NOMO-1 treated with DMSO at 0.1 percent for 48 hours (cell line): ENCODE results near the gene PKDREJ.

Experiments used
- DNase-seq: peaks from one replicate; lab custom pipeline; 2025; ENCODE audit not compliant: unreplicated experiment; lab: John Stamatoyannopoulos, UW

Gene PKDREJ

DNA sequence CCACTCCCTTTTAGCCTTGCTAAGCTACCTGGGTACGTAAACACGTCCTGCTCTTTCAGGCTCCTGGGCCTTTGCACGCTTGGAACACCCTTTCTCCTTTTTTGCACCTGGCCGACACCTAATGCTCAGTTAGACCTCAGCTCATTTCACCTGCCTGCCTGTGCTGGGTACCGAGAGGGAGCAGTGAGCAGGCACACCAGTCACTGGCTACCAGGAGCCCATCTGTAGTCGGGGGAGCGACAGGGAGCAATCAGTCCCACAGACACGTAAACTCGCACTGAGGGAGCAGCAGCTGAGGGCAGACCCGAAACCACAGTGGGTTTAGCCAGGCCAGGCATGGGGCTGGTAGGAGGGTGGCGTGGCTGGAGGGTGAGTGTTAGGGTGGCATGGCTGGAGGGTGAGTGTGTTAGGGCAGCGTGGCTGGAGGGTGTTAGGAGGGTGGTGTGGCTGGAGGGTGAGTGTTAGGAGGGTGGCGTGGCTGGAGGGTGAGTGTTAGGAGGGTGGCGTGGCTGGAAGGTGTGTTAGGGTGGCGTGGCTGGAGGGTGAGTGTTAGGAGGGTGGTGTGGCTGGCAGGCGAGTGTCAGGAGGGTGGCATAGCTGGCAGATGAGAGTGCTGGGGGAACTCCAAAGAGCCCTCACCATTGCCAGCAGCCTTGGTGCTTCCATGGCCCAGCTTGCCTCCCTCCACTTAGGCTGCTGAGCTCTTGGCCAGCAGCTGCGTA is 27.1 kb upstream of the PKDREJ start:
- no peak for DNase-seq

DNA sequence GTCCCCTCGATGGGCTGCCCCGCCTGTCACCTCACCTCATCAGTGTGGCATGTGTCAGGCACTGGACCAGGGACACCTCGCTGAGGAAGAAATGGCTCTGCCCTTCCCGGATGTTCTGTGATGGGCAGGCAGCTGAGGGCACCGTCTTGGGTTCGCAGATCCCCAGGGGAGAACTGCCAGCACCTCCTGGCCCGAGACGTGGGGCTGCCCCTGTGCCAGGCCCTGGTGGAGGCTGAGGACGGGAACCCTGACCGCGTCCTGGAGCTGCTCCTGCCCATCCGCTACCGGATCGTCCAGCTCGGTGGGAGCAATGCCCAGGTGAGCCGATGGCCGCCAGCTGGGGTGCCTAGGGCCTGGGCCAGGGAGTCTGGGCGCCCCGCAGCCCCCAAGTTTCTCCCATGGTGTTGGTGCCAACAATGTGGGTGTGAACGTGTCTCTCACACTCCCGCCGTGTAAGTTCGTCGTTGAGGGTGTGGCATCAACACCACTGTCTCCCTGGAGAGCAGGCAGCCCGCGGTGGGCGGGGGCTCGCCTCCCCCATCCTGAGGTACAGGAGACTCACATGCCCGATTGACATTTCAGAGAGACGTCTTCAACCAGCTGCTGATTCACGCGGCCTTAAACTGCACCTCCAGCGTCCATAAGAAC is 26.2 kb upstream of the PKDREJ start:
- DNase-seq = no peak

DNA sequence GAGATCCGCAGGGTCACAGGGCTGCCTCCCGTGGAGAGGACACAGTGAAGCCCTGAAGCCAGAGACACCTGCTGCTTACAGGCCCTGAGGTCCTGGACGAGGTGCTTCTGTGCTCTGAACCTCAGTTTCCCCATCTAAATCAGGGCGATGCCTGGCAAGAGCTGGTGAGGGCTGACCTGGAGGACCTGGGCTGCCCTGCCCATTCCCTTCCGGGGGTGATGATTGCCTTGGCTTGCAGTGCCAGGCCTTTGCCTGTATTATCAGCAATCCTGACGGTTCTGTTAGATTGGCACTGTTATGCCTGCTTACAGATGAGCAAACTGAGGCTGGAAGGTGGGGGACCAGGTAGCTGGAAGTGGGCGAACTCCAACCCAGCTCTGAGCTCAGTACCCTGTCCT is 25.7 kb upstream of the PKDREJ start:
- no peak for DNase-seq

DNA sequence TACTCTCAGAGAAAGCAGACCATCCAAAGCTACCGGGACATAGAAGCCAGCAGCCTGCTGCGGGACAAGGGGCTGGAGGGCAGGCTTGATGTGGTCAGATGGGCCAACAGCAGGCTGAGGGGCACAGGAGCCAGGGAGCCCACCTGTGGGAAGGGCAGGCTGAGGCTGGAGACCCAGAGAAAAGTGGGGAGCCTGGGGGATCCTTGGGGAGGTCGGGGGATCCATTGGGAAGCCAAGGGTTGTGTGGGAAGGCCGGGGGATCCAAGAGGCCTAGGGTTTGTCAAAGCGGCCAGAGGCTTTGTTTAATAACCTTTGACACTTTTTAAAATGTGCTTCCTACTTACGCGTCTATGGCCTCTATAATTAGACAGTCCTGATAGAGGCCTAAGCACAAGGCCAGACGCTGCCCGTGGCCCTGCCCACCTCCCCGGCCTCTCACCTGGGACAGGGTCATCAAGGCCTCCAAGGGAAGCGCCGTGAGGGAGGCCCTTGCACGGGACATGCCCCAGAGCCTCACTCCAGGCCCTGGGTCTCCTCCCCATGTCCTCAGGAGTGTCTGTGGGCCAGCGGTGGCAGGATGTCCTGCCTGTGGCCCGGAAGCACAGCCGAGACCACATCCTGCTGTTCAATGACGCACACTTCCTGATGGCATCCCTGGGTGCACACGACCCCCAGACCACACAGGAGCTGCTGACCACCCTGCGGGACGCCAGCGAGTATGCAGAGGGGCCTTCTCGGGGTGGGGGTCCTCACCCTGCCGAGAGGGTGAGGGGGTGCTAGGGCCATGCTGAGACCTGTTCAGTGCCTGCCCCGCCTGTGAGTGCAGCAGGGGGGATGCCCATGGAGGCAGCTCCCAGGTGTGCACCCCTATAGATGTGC is 25.0 kb upstream of the PKDREJ start:
- peak; percentile 54 for DNase-seq

DNA sequence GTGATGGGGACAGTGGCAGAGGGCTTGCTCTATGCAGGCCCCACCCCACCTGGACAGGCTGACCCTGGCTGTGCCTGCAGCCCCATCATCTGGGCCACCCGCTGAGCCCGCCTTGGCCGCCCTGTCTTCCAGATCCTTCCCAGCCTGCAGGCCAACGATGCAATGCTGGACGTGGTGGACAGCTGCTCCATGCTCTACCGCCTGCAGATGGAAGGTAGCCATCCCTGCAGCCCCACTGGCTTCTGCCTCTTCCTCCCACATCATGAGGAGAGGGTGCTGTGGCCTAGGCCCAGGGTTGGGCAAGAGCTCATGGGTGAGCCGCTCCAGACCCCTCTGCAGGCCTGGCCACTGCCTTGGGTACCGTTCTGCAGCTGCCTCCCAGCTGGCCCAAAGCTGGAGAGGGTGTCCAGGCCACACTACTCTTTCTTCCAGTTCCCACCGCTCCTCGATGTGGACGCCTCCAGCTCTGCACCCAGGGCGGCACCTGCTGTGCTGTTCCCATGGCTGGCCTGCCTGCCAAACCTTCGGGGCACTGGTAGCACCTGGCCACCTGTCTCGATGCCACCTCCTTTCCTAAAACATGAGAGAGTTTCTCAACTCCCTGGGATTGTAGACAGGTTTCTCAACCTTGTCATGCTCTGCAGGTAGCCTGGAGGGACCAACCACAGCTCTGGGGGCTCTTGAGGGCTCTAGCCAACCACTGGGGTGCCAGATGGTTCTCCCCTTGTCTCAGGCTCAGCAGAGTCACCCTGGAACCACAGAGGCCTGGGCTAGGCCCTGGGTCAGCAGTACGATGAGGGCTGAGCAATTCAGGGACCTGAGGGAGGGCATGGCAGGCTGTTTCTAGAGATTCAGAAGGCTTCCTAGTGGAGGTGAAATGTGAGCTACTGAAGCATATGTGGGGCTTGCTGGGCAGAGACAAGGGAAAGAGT is 24.1 kb upstream of the PKDREJ start:
- DNase-seq = no peak

DNA sequence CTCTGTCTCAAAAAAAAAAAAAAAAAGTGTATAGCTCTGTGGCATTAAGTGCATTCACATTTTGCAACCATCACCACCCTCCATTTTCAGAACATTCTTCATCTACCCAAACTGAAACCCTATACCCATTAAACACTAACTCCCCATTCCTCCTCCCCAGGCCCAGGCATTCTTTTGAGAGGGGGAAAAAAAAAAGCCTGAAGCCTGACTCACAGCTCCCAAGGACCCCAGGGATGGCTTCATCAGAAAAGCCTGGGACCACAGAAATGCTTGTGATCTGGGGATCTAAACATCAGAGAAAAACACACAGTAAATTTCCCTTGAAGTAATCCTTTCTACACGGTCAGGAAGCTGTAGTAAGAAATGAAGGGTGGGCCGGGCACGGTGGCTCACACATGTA is 22.9 kb upstream of the PKDREJ start:
- no peak for DNase-seq

DNA sequence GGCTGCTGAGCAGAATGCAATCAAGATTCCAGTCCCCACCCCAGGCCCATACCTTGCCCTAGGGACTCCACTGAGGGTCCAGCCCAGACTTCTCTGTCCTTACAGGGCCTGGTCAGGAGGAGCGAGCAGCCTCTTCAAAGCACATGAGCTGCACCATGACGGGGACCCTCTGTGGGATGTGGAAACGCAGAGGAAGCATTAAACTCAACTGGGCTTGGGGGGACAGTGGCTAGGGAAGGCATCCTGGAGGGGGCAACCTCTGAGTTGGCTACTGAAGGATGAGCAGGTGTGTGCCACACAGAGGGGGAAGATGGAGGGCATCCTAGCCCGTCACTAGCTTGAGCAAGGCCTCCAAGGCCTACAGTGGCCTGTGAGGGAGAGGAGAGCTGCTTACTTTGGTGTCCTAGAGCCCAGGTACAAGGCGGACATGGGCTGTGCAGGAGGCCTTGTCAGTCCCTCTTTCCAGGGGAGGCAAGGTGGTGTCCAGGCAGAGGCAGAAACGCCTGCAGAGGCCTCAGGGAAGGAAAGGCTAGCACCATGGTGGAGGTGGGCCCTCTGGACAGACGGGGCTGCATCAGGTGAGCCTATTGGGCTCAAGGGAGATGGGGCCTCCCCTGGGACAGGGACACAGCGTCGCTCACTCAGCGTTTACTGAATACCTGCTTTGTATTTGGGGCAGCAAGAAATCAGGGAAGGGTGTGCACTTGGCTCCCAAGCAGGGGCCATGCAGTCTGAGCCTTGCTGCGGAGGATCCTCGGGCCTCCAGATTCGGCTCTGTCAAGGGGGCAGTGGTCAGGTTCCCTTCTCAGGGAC is 18.9 kb upstream of the PKDREJ start:
- no peak for DNase-seq

DNA sequence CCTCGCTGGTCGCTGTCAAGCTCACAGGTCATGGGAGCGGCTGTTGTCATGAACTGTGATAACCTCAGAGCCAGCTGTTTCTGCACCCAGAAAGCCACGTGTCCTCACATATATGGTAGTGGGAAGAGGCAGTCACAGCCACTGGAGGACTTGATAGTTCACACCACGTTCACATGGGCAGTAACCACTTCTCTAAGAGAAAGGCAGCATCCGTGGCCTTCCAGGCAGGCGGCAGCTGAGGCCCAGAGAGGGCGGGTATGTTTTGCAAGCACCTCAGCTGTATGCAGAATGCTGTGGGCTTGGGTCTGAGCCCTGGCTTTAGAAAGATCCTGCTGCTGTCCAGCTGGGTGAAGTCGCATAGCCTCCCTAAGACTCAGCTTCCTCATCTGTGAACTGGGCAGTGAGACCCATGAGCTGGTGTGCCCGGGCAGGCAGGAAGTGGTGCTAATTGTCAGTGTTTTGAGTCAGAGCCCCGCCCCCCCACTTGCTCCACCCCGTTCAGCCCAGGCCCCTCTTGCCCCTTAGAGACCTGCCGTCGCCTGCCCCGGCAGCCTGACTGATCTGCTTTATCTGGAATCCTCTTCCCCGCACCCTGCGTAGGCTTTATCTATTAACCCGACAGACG is 18.0 kb upstream of the PKDREJ start:
- DNase-seq = no peak

DNA sequence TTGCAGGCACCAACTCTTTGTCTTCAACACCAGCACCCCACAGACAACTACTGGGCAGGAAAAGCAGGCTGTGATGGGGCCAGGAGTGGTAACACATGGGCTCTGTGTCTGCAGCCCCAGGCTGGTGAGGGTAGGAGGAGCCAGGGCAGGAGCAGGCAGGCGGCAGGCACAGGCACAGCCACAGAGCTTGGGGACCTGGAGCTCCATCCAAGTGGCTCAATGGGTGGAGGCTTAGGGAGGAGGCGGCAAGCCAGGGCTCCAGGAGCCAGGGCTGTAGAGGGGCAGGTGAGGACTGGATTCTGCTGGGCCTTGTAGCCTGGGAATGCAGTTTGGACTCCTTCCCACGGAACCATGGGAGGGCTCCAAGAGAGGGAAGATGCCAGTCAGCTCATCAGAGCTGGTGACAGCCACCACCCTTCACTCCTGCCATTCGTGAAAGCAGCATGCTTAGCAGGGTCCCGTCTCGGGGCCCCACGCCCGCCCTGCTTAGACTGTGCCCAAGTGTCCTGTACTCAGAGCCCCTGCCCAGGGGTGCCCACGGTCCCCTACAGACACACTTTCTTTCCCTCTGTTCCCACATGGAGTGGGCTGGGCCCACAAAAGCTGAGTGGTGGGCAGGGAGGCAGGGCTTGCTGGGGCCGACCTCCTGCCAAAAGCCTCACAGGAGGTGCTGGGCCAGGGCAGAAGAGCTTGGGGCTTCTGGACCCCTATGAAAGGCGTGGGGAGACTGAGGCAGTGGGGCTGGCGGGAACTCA is 17.1 kb upstream of the PKDREJ start:
- no peak for DNase-seq

DNA sequence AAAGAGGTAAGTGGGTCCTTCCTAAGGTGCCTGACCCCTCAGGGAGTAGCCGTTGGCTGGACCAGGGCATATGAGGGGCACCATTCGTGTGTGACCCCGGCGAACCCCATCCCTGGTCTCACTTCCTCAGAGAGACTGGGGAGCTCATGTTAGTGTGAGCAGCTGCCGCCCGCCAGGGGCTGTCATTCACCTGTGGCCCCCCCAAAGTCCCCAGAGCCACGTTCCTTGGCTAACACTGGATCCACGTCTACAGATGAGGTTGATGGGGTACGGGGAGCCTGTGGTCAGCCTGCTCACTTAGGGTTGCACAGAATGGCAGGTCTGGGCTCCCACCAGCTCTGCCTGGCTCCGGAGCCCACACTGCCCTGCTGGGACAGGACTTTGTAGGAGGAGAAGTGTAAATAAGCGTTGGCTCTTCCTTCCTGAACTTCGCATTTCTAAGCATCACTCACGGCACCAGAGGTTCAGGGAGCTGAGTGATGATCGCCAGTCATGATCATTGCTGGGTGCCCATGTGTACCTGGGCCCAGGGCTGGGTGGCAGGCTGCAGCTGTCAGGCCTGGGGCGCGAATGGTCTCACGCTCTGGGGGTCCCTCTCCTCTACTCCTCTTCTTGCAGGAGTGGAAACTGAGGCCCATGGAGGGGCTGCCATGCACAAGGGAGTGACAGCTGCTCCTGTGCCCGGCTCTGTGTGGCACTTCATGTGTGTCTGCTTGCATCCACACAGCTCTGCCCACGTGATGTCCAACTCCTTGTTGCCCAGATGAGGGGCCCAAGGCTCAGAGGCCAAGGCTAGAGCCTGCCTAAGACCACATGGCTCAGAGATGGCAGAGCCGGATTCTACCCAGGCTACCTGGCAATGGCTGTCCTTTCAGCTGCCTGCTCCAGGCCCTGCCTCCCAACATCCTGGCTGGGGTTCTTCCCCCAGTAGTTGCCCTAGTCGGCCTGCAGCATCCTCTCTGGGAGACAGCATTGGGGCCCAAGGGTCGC is 15.8 kb upstream of the PKDREJ start:
- no peak for DNase-seq

DNA sequence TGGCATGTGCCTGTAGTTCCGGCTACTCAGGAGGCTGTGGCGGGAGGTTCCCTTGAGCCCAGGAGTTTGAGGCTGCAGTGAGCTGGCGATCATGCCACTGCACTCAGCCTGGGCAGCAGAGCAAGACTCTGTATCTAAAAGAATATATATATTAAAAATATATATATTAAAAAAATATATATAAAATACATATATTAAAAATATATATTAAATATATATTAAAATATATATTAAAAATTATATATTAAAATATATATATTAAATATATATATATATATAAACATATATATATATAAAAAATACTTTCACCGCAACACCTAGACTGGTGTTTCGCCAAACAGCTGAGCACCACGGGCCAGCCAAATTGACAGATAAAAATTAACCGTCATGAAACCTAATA is 13.4 kb upstream of the PKDREJ start:
- no peak for DNase-seq

DNA sequence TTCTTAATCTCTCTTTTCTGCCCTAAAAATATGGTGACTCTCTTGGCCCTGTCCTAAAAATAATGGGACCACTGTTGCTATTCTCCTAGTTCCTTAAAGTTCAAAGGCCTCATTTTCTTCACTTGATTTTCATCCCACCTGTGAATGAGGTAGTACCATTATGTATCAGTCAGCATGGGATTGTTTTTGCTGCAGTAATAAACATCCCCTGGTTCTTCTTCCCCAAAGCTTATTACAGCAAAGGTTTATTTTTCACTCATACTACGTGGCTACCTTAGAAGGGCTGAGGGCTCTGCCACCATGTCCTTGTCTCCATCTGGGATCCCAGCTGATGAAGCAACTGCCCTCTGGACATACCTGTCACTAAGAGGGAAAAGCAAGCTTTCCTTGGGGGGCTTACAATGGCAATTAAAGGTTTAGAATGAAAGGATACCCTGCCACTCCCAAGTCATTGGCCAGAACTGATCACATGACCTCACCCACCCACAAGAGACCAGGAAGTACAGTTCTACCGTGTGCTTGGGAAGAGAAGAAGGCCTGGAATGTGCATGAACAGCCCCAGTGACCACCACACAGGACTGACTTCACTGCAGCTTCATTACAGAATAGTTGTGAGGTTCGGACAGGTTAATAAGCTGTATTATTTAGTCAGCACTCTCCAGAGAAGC is 12.4 kb upstream of the PKDREJ start:
- DNase-seq = no peak

DNA sequence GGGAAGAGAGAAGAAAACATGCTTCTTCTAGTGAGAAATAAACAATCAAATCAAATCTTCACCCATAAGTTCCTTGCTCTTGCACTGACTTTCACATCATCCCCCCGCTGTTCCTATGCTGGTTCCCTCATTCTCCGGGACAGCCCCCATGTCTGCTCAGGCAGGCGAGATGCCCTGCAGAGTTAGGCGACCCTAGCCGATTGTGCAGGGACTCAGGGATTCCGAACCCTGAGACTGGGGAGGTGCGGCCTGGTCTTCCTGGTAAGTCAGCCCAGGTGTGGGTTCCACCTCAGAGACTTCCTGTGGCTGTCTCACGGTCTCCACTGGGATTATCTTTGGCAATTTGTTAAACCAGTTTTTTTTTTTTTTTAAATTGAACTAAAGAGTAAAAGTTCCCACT is 11.2 kb upstream of the PKDREJ start:
- DNase-seq = no peak

DNA sequence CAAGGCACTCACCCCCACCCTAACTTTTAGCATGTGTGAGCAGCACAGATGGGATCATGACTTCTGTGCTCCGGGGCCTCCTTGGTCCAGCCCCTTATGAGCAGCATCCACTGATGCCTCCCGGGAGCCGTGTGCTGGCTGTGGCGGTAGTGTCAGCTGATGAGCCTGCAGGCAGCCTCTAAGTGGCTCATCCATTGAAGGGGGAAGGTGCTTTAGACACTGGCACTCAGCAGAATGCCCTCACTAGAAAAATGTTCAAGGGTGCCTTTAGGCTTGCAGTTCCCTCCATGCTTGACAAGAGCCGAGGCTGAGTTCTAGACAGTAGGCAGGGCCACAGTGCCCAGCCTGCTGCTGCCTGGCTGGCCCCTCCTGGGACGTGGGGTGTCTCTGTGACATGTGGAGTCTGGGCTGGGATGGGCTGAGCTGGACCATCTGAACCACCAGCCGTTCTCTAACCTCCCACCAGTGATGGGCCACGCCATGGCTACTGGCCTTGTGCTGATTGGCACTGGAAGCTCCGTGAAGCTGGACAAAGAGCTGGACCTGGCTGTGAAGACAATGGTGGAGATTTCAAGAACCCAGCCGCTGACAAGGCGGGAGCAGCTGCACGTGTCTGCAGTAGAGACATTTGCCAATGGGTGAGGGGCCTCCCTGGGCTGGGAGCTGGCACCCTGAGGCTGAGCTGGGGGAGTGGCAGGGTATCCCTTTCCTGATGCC is 10.4 kb upstream of the PKDREJ start:
- no peak for DNase-seq

DNA sequence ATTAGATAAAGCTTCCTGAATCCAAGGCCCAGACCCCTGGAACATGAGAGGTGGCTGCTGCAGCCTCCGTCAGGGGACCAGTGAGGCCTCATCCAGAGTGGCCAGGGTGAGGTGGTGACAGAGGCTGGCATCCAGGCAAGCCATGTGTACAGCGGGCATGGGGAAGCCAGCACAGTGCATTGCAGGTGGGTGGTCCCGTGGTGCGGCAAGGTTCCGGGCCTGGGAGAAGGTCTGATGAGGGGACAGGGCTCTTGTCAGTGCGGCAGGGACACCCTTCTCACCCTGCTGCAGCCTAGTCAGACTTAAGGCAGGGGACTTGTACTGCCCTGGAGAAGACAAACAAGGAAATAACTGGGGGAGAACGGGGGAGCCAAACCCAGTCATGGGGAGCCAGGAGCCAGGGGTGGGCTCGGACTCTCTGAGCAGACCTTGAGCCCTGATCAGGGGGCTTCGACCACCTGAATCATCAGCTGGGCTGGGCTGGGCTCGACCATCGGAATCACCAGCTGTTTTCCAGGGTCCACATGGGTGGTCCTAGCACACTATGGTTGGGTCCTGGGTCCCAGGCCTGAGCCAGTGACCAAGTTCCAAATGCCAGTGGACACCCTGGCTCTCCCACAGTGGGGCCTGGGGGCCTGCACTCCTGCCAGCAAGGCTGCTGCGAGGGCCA is 9.8 kb upstream of the PKDREJ start:
- no peak for DNase-seq

DNA sequence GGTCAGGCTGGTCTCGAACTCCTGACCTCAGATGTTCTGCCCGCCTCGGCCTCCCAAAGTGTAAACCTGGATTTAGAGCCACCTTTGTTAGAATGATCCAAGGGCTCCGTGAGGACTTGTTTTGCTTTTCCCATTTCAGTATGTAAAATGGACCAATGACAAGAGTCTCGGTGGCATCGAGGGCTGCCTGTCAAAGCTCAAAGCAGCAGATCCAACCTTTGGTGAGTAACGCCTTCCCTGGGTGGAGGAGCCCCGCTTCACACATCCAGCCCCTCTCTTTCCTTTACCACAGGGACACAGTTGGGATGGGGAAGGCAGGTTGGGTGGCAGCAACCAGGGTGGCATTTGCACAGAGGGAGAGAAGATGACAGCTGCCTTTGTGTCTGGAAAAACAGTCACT is 9.1 kb upstream of the PKDREJ start:
- DNase-seq = no peak
